Subcutaneous adipose tissue (tissue), 4 donors: ENCODE data around the gene SYCE1. TPM values are rescaled to one million over a fixed set of nuclear protein-coding genes. Genes with fewer than 3 reads are reported as not detected.

Experiments
- CTCF ChIP-seq: fragments of 450-650 bp; IDR thresholded peaks from one replicate; pipeline ENCODE4 v1.5.1; 2016; ENCODE audit warnings: low read depth, mild to moderate bottlenecking, control low read depth, antibody characterized with exemption, moderate library complexity
- total RNA-seq, 4 donors: library from RNA; depleted of rRNA; stranded (reverse); fragments of >200 nt; gene quantifications; one replicate each; pipeline ENCODE4 v1.1.0, GENCODE V29; 2016

SYCE1 gene
- total RNA-seq, 4 donors from 2014 or later, result 1.1 to 13.2 TPM; not detected in 2

DNA sequence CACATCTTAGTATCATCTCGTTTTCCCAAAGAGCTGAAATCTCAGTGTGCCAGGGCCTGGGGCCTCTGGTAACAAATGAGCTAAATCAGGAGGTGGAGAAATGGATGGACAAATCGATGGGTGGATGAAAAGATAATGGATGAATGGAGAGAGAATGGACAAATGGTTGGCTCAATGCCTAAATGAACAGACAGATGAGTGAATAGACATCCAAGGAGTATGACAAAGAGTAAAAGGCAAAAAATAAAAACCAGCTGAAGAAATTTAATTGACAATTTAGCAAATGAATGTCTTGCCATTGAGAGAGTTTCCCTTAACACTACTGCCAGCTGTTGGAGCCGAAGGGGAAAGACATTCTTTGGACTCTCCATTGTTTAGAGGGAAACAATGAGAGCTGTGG is 8.0 kb downstream of the SYCE1 start:
- TF ChIP-seq CTCF, result no peak

DNA sequence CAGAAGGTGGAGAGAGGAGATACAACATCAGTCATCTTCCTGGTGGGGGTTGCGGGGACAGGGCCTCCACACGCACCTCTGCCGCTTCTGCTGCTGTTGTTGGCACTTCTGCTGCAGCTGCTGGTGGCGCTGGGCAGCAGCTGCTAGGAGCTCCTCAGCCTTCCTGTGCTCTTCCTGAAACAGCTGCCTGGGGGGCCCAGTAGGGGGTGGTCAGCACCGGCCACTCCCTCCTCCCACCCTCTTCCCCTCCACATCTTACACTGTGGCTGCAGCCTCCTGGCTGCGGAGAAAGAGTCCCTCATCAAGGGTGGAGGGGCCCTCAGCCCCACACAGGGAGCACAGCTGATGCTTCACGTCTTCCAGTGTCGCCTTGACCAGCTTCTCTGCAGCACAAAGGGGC is 9.9 kb downstream of the SYCE1 start:
- no peak for TF ChIP-seq CTCF

DNA sequence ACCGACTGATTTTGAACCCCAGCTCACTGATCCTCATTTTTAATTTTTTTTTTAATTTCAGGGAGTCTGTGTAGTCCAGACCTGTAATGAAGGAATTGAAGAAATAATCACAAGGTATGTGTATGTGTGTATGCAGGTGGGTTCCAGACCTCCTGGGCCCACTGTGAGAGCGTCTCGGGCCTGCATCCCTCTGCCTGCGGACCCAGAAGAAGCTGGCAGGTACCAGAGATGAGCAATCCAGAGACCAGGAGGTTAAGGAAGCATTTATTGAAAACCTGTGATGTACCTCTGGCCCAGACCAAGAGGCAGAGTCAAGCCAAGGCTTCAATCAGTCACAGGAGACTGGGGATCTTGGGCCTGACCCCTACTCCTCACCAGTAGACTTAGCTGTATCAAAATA is 10.8 kb downstream of the SYCE1 start:
- no peak for TF ChIP-seq CTCF

GRCh38 chr10:133544506-133544905 is 20.9 kb downstream of the SYCE1 start:
- TF ChIP-seq CTCF, result no peak

- no peak for TF ChIP-seq CTCF
These were observed 27.5 kb downstream of the SYCE1 start for GRCh38 chr10:133537546-133538545.

DNA sequence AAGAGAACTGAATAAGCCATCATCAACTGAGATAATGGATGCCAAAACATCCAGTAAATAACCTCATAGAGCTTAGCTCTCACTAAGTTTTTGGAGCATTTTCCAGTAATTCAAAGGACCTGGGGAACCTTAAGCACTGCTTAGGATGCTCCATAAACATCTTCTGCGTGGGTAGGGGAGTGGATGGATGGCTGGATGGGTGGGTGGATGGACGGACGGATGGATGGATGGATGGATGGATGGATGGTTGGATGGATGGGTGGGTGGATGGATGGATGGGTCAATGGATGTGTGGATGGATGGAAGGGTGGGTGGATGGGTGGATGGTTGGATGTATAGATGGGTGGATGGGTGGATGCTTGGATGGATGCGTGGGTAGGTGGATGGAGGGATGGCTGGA is 29.2 kb downstream of the SYCE1 start:
- no peak for TF ChIP-seq CTCF

DNA sequence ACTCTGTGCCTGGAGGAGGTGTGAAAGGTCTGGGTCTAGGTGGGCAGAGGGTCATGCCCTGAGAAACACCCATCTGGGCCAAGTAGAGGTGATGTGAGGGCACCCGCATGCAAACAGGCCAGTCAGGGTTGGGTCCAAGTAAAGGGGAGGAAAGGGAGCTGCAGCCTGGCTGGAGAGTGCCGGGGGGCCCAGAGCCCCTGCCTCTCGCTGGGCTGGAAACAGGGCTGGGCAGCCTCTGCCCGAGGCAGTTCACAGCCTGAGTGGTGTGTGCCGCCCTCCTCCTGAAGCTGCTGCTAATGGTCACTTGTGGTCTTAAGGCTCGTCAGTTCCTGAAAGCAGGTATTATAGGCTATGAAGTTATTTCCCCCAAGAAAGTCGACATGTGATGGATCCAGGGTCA is 31.0 kb downstream of the SYCE1 start:
- no peak for TF ChIP-seq CTCF
